NCI-H1092 treated with DMSO at 0.1 percent for 48 hours (cell line): ENCODE measurements around the gene CTNNBIP1.

Experiments used
- DNase-seq: peaks from one replicate; lab custom pipeline; 2025; lab: John Stamatoyannopoulos, UW

The CTNNBIP1 gene

GRCh38 chr1:9877962-9878361, 32.1 kb downstream of the CTNNBIP1 start:
- DNase-seq = no peak

GRCh38 chr1:9875636-9876000, 34.5 kb downstream of the CTNNBIP1 start:
- no peak for DNase-seq

- peak; percentile 84 for DNase-seq
Measured at GRCh38 chr1:9874959-9875635, 35.0 kb downstream of the CTNNBIP1 start.

DNA sequence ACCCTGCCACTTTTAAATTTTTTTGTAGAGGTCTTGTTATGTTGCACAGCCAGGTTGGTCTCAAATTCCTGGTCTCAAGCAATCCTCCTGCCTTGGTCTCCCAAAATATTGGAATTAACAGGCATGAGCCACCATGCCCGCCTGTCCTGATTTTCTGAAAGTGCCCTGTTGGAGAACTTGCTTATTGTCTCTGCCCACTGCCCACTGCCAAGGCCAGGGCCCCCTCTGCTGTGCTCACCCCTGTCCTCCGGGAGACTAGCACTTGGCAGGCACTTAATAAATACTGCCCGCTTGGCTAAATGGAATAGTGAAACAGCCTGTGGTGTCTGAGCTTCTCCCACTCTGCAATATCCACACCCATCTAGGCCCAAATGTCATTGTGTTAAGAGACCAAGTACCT, 35.7 kb downstream of the CTNNBIP1 start:
- DNase-seq = no peak

DNA sequence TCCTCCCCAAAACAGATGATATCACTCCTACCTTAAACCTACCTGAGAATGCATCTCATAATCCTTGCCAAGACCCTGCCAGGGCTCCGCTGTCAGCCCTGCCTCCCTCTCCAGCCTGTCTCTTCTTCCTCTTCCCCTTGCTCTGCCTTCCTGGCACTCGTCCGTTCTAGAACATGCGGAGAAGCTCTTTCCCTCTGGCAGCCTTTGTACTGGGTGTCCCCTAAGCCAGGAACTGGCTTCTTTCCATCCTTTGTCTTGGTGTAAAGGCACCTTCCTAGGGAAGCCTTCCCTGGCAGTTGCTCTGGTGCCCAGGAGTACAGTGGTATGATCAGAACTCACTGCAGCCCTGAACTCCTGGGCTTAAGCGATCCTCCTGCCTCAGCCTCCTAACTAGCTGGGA, 36.1 kb downstream of the CTNNBIP1 start:
- DNase-seq = no peak

DNA sequence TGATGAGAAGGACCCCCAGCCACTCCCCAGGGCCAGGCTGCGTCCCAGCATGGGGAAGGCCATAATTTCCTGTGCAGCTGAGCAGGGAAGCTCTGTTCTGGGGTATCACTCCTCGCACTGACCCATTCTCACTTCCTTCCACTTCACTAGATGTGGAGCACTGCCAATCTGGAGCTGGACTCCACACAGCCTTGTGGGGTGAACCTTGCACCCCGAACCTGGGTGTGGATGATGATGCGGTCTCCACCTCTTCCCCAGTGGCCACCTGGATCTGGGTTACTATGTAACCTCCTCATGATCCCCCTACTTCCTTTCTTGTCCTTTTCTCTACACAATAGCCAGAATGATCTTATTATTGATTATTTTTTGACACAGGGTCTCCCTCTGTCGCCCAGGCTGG, 36.7 kb downstream of the CTNNBIP1 start:
- DNase-seq = no peak

DNA sequence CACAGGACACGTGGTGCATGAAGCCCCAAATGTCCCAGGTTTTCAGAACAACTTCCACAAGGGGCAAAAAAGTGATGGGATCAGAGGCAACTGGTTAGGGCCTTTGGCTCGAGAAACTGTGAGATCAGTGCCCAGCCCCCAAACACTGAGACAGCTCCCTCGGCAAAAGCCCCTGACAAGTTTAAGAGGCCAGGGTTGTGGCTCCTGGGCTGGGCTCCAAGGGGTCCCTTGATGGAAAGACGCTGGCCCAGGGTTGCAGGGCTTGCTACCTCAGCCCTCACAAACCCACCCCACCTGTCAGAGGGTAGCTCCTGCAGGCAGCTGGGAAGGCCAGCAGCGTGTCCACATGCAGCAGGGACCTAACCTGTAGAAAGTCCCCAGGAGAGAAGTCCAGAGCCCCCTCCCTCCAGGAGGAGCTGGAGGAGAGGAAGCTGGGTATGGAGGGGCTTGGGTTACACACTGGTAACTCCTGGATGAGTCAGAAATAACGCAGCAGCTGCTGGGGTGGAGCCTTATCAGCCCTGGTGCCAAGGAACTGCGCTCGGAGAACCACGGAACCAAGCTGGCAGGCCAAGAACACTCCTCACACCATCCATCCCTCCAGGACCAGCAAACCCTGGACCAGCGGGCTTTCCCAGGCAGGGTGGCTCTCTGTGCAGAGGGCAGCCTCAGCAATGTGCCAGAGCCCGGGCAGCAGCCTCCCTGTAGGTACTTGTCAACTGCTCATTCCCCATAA, 37.5 kb downstream of the CTNNBIP1 start:
- no peak for DNase-seq

DNA sequence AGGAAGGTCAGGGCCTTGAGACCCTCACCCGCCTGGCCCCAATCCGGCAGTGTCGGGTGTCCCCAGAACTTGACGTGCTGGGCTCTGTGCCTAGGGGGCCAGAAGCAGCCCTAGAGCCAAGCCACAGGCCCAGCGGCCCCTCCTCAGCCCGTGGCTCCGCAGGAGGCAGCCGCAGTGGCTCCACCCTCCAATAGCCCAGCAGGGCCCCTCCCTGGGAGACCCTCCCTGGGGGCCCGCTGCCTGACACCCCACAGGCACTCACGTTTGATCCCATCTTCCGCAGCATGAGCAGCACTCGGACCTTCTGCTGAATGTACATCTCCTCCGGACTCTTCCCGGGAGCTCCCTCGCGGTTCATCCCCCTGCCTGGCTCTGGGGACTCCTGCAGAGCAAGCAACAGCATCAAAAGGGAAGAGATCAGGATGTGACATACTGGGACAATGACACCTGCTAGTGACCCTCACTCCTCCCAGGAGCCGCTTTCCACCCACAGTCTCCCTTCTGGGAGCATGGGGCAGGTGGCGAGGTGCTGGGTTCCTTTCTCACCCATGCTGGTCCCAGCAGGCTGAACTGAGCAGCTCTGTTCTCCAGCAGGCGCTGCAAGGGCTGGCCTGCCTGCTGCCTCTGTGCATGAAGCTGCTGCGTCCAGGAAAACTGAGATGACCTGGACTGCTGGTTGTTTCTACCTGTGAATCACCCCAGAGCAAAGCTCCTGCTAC, 38.2 kb downstream of the CTNNBIP1 start:
- DNase-seq = no peak

GRCh38 chr1:9871021-9871420, 39.0 kb downstream of the CTNNBIP1 start:
- DNase-seq = no peak

DNA sequence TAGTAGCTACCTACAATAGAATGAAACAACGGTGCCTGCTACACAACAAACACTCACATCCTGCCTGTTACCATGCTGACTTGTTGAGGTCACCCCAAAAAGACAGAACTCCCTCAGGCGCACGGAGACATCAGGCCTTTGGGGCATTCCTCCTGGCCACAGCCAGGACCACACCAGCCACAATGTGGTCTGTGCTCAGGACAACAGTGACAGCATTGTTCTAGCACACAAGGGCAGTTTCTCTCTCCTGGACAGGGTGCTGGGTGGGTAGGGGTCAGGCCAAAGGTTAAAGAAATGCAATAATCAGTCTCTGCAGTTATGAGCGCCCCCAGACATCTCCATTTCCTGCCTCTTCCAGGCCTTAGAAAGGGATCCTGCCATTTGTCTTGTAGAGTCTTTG, 39.5 kb downstream of the CTNNBIP1 start:
- DNase-seq = no peak

DNA sequence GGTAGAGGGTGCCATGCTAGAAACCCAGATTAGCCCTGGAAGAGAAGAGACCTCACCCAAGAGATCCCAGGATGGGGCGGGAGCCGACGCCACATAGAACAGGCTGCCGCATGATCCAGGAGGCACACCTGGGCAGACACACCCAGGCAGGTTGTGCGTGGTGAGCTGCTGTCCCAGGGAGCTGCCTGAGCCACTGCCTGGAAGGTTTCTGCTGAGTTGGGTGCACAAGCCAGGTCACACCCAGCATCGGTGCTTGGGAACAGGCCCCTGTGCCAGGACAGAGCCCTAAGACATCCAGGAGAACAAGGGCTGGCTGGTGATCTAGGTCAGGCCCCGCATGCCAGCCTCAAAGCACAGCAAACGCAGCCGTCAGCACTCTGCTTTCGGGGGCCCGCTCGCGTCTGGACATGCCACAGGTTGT, 40.2 kb downstream of the CTNNBIP1 start:
- DNase-seq = no peak

GRCh38 chr1:9868244-9868590, 41.9 kb downstream of the CTNNBIP1 start:
- no peak for DNase-seq

DNA sequence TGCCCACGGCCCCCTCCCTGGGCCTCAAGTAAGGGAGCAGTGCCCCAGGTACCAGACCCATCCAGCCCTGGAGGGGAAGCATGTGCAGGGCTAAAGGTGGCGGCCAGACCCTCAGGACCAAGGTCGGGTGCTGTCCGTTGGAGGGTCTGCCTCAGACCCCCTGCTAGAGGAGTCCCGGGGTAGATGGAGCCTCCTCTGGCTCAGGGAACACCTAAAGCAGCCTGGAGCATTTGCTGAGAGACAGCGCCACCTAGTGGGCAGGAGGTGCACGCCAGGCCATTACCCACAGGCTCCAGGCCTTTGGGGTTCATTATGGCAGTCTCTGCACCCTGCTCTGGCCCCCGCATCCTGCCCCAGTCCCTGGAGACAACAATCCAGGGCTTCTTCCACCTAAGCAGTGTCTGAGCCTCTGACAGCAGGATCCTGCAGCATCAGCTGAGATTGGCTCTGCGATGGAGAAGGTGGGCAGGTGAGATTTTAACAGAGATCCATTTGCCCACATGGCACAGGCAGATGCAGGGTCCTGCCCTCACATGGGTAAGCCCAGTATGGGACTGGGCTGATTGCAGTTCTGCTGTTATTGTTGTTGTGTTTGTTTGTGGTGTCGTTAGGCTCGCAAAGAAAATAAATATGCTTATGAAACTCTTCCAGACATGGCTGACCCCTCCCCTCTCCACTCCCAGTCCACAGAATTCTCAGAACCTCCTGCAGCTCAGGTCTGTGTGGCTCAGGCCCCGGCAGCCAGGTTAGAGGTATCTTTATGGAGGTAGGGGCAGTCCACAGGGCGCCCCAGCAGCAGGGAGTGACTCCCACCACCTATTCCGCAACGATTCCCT, 42.4 kb downstream of the CTNNBIP1 start:
- DNase-seq = peak; percentile 63

GRCh38 chr1:9866836-9867235, 43.2 kb downstream of the CTNNBIP1 start:
- DNase-seq = no peak

GRCh38 chr1:9865724-9866123, 44.3 kb downstream of the CTNNBIP1 start:
- DNase-seq = no peak

DNA sequence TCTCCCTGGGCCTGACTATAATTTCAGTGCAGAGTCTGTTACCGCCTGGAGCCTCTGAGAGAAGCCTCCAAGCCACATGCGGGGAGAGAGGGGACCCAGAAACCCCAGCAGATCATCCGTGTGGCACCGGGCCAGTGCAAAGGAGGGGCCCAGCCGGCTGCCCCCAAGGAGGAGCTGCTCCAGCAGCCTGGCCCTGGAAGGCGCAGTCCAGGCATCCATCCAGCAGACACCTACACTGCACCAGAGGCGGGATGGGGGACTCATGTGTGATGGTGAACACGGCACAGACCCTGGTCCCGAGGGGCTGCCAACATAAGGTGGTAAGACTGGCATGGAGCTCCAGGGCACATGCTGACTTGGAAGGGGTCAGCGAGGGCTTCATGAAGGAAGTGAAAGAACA, 46.7 kb downstream of the CTNNBIP1 start:
- no peak for DNase-seq

- no peak for DNase-seq
Measured at GRCh38 chr1:9861360-9861759, 48.7 kb downstream of the CTNNBIP1 start.

- no peak for DNase-seq
Measured at GRCh38 chr1:9860887-9861286, 49.2 kb downstream of the CTNNBIP1 start.

- DNase-seq = no peak
Measured at GRCh38 chr1:9859281-9860014, 50.6 kb downstream of the CTNNBIP1 start.

DNA sequence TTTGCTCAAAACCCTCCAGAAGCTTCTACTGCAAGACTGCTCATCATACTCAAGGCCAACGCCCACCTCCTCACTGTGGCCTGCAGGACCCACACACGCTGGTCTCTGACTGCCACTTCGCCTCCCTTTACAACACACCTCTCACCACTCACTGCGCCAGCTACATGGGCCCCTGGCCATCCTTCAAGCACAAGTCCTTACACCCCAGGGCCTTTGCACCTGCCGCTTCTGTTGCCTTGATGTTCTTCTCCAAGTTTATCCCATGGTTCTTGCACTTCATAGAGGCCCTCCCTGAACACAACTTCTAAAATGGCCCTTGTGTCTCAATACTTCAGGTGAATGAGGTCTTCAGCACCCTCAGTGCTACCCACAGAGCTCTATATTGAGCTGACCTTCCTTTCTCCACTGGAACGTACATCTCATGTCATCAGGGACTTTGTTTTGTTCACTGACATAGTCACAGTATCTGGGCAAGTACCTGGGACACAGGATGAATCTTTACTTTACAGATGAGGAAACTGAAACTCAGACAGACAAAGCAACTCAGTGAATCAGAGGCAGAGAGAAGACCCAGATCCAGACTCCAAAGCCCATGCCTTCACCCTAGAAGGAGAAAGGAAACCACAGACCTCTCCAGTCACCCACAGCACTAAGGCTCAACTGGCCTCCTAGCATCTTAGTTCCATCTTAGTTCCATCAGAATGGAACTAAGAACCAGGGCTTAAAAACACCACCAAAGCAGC, 51.6 kb downstream of the CTNNBIP1 start:
- no peak for DNase-seq

GRCh38 chr1:9855186-9855585, 54.9 kb downstream of the CTNNBIP1 start:
- no peak for DNase-seq
